LNCaP clone FGC (cell line): ENCODE data around the gene CATSPER1.
A peak's percentile ranks its signal among the peaks of the same experiment; 100 is the strongest.

ENCODE experiments used
- DNase-seq: peaks from one replicate; pipeline ENCODE4 v3.0.0-alpha.2; 2011; ENCODE audit warnings: low read depth
- H3K4me3 ChIP-seq: 2 replicates; pipeline ENCODE4 v1.5.1; 2011; ENCODE audit warnings: mild to moderate bottlenecking, low read depth, low read length, control low read depth
- CTCF ChIP-seq: IDR thresholded peaks from 2 replicates; pipeline ENCODE4 v1.5.1; 2012; ENCODE audit warnings: mild to moderate bottlenecking; ENCODE audit not compliant: control insufficient read depth, insufficient read depth; ENCODE audit errors: extremely low read depth

The CATSPER1 gene

GRCh38 chr11:66069715-66070603 lies 43.7 kb upstream of the CATSPER1 start, which contains the start of gene PACS1:
TSS of gene PACS1 (plus strand) at chr11:66070272. CDS start at chr11:66070487, 215 bp downstream.
- peak within 1 kb of the TSS; percentile 57 for H3K4me3 ChIP-seq
- no peak for DNase-seq
- no peak for TF ChIP-seq CTCF

GRCh38 chr11:66068923-66069714 lies 42.8 kb upstream of the CATSPER1 start:
- no peak for DNase-seq
- TF ChIP-seq CTCF: no peak
- peak overlapping the region; percentile 54 for H3K4me3 ChIP-seq

GRCh38 chr11:66068154-66068821 lies 42.0 kb upstream of the CATSPER1 start:
- H3K4me3 ChIP-seq: no peak overlapping the region
- no peak for DNase-seq
- peak; percentile 87 for TF ChIP-seq CTCF

- TF ChIP-seq CTCF: no peak
- H3K4me3 ChIP-seq: no peak overlapping the region
- no peak for DNase-seq
Observed at GRCh38 chr11:66067640-66068039, 41.4 kb upstream of the CATSPER1 start.

GRCh38 chr11:66066751-66067150 lies 40.5 kb upstream of the CATSPER1 start:
- no peak overlapping the region for H3K4me3 ChIP-seq
- no peak for TF ChIP-seq CTCF
- DNase-seq: no peak

GRCh38 chr11:66064571-66064970 lies 38.3 kb upstream of the CATSPER1 start:
- TF ChIP-seq CTCF: no peak
- DNase-seq: no peak
- no peak overlapping the region for H3K4me3 ChIP-seq
